CD4-positive, alpha-beta T cell treated with Interferon alpha-2 for 1 hour (primary cell): ENCODE results near the gene IL17F.

ENCODE experiments used
- DNase-seq, 2 donors: peaks; one replicate each; pipeline ENCODE4 v3.0.0-alpha.2; 2020 to 2022

The IL17F gene

GRCh38 chr6:52244400-52244799, at the start of gene IL17F:
Gene IL17F (minus strand): TSS chr6:52244500. CDS start chr6:52244429, 71 bp downstream.
- DNase-seq, result no peak

GRCh38 chr6:52293067-52293466, 48.8 kb upstream of the IL17F start:
- DNase-seq, result no peak

- DNase-seq, result no peak
These were observed 44.5 kb upstream of the IL17F start for GRCh38 chr6:52288841-52289240.

GRCh38 chr6:52288216-52288615, 43.9 kb upstream of the IL17F start:
- DNase-seq, result no peak

GRCh38 chr6:52286798-52287432, 42.6 kb upstream of the IL17F start:
- DNase-seq, result peak; percentile 53 to 67

- DNase-seq, result peak in 1 of 2 donors; percentile 58
These were observed 41.1 kb upstream of the IL17F start for GRCh38 chr6:52285177-52286068.

GRCh38 chr6:52284460-52285176, 40.3 kb upstream of the IL17F start, which contains the start of gene MCM3:
Gene MCM3 (minus strand): TSS chr6:52284742. CDS start chr6:52284674, 68 bp downstream.
- peak; percentile 98 to 99 for DNase-seq

GRCh38 chr6:52284131-52284459, 39.8 kb upstream of the IL17F start:
- DNase-seq, result no peak

- DNase-seq, result no peak
These were observed 38.8 kb upstream of the IL17F start for GRCh38 chr6:52283111-52283510.

- DNase-seq, result no peak
These were observed 31.8 kb upstream of the IL17F start for GRCh38 chr6:52276130-52276529.

- DNase-seq, result no peak
These were observed 27.7 kb upstream of the IL17F start for GRCh38 chr6:52271852-52272460.

- peak; percentile 66 to 77 for DNase-seq
These were observed 19.6 kb upstream of the IL17F start for GRCh38 chr6:52263709-52264540.

- DNase-seq, result no peak
These were observed 18.5 kb upstream of the IL17F start for GRCh38 chr6:52262620-52263344.

GRCh38 chr6:52261229-52261628, 16.9 kb upstream of the IL17F start:
- DNase-seq, result no peak

- DNase-seq, result no peak
These were observed 16.3 kb upstream of the IL17F start for GRCh38 chr6:52260634-52261033.

GRCh38 chr6:52255434-52255833, 11.1 kb upstream of the IL17F start:
- DNase-seq, result no peak

GRCh38 chr6:52254731-52255378, 10.6 kb upstream of the IL17F start:
- DNase-seq, result no peak

GRCh38 chr6:52253494-52253893, 9.2 kb upstream of the IL17F start:
- no peak for DNase-seq

- no peak for DNase-seq
These were observed 6.8 kb upstream of the IL17F start for GRCh38 chr6:52251113-52251512.

- DNase-seq, result no peak
These were observed 4.8 kb upstream of the IL17F start for GRCh38 chr6:52249078-52249477.

- DNase-seq, result no peak
These were observed 1.1 kb upstream of the IL17F start for GRCh38 chr6:52245425-52245824.
